Ishikawa (cell line): ENCODE measurements around the gene COPS2.

Source experiments
- CEBPB ChIP-seq: IDR thresholded peaks from 2 replicates; pipeline ENCODE4 v1.6.1; 2012
- CREB1 ChIP-seq: IDR thresholded peaks from 2 replicates; pipeline ENCODE4 v1.6.1; 2012; ENCODE audit warnings: low read depth
- EGR1 ChIP-seq: IDR thresholded peaks from 2 replicates; pipeline ENCODE4 v1.6.1; 2012
- EP300 ChIP-seq: IDR thresholded peaks from 2 replicates; pipeline ENCODE4 v1.6.1; 2012; ENCODE audit warnings: borderline replicate concordance
- MAX ChIP-seq: IDR thresholded peaks from 2 replicates; pipeline ENCODE4 v1.6.1; 2012
- RAD21 ChIP-seq: IDR thresholded peaks from 2 replicates; pipeline ENCODE4 v1.6.1; 2012; ENCODE audit warnings: low read depth
- REST ChIP-seq: IDR thresholded peaks from 2 replicates; pipeline ENCODE4 v1.6.1; 2012; ENCODE audit warnings: low read depth, mild to moderate bottlenecking
- TAF1 ChIP-seq: IDR thresholded peaks from 2 replicates; pipeline ENCODE4 v1.6.1; 2012; ENCODE audit warnings: low read depth, mild to moderate bottlenecking
- USF1 ChIP-seq: IDR thresholded peaks from 2 replicates; pipeline ENCODE4 v1.6.1; 2012
- YY1 ChIP-seq: IDR thresholded peaks from 2 replicates; pipeline ENCODE4 v1.6.1; 2012; ENCODE audit warnings: low read depth

GRCh38 chr15:49152552-49153312 lies 2.7 kb downstream of the COPS2 start:
- no peak for TF ChIP-seq REST
- TF ChIP-seq TAF1, result no peak
- no peak for TF ChIP-seq RAD21
- no peak for TF ChIP-seq CREB1
- no peak for TF ChIP-seq EGR1
- TF ChIP-seq YY1, result no peak
- no peak for TF ChIP-seq EP300
- no peak for TF ChIP-seq MAX
- no peak for TF ChIP-seq CEBPB
- TF ChIP-seq USF1, result no peak
